ENCODE data around the gene KPNA3.

DNA sequence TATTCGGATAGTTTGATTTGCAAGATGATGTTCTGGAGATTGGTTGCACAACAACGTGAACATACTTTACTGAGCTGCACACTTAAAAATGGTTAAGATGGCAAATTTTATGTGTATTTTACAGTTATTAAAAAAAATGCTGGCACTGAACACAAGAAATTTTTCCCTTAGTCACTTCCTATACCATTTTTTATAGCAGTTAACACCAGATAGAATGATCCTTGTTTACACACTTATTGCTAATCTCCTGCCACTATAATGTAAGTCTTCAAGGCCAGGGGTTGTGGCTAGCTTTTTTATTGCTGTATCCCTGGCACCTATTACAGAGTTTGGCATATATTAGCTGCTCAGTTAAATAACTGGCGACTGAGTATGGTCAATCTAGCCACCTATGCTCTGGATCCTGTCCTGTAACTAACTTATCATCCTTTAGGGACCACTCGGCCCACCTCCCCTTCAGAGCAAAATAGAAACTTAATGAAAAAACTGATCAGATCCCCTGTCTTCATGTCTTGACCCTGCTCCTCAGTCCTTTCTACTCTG lies 99.2 kb downstream of the KPNA3 start:
- no peak for TF ChIP-seq TCF7L2 (IDR thresholded peaks at IDR 0.05; ENCODE audit: low read depth, low read length)
- TF ChIP-seq, protein P1, sequence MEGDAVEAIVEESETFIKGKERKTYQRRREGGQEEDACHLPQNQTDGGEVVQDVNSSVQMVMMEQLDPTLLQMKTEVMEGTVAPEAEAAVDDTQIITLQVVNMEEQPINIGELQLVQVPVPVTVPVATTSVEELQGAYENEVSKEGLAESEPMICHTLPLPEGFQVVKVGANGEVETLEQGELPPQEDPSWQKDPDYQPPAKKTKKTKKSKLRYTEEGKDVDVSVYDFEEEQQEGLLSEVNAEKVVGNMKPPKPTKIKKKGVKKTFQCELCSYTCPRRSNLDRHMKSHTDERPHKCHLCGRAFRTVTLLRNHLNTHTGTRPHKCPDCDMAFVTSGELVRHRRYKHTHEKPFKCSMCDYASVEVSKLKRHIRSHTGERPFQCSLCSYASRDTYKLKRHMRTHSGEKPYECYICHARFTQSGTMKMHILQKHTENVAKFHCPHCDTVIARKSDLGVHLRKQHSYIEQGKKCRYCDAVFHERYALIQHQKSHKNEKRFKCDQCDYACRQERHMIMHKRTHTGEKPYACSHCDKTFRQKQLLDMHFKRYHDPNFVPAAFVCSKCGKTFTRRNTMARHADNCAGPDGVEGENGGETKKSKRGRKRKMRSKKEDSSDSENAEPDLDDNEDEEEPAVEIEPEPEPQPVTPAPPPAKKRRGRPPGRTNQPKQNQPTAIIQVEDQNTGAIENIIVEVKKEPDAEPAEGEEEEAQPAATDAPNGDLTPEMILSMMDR (IDR thresholded peaks at IDR 0.05) = no peak
- no peak for TF ChIP-seq SIN3A (IDR thresholded peaks at IDR 0.05; ENCODE audit: borderline replicate concordance, insufficient read depth, low read depth, low read length)

Data from Panc1 (cell line).